H9 (cell line): ENCODE results near the gene GJB4. TPM values are rescaled to one million over a fixed set of nuclear protein-coding genes. Genes with fewer than 3 reads are reported as not detected.

Experiments
- DNase-seq: peaks from one replicate; pipeline ENCODE4 v3.0.0-alpha.2; 2017
- H2AFZ ChIP-seq: one replicate; pipeline ENCODE4 v1.6.1; 2013; ENCODE audit warnings: mild to moderate bottlenecking, low read length, control low read depth, moderate library complexity
- H2AK5ac ChIP-seq: 2 replicates; pipeline ENCODE4 v1.6.1; 2013; ENCODE audit warnings: low read length, control low read depth, mixed read lengths; ENCODE audit not compliant: insufficient read length
- H2BK120ac ChIP-seq: one replicate; pipeline ENCODE4 v1.6.1; 2013; ENCODE audit warnings: low read depth, mild to moderate bottlenecking, low read length, control low read depth, inconsistent platforms; ENCODE audit not compliant: poor library complexity, severe bottlenecking
- H2BK12ac ChIP-seq: 2 replicates; pipeline ENCODE4 v1.6.1; 2013; ENCODE audit warnings: low read length, control low read depth, mixed read lengths, low read depth; ENCODE audit not compliant: insufficient read length
- H2BK15ac ChIP-seq: 2 replicates; pipeline ENCODE4 v1.6.1; 2013; ENCODE audit warnings: low read depth, low read length, control low read depth
- H2BK20ac ChIP-seq: one replicate; pipeline ENCODE4 v1.6.1; 2013; ENCODE audit warnings: low read depth, mild to moderate bottlenecking, low read length, control low read depth, inconsistent platforms; ENCODE audit not compliant: poor library complexity, severe bottlenecking
- H2BK5ac ChIP-seq: 2 replicates; pipeline ENCODE4 v1.6.1; 2013; ENCODE audit warnings: low read length, control low read depth, mixed read lengths; ENCODE audit not compliant: insufficient read length
- H3K14ac ChIP-seq: 2 replicates; pipeline ENCODE4 v1.6.1; 2013; ENCODE audit warnings: low read length, control low read depth; ENCODE audit not compliant: insufficient read depth
- H3K18ac ChIP-seq: 2 replicates; pipeline ENCODE4 v1.6.1; 2013; ENCODE audit warnings: low read depth, mild to moderate bottlenecking, mixed read lengths, low read length, control low read depth; ENCODE audit not compliant: insufficient read length
- H3K23ac ChIP-seq: 2 replicates; pipeline ENCODE4 v1.6.1; 2013; ENCODE audit warnings: low read length, control low read depth, mixed read lengths, low read depth; ENCODE audit not compliant: insufficient read length
- H3K23me2 ChIP-seq: 2 replicates; pipeline ENCODE4 v1.6.1; 2013; ENCODE audit warnings: low read depth, mild to moderate bottlenecking, mixed read lengths, low read length, control low read depth; ENCODE audit not compliant: insufficient read length, poor library complexity, severe bottlenecking
- H3K27ac ChIP-seq: 2 replicates; pipeline ENCODE4 v1.5.1; 2013; ENCODE audit warnings: low read length, control low read depth, mixed read lengths, low read depth; ENCODE audit not compliant: insufficient read length
- H3K27me3 ChIP-seq: 2 replicates; pipeline ENCODE4 v1.6.1; 2013; ENCODE audit warnings: low read length, control low read depth, inconsistent platforms; ENCODE audit not compliant: insufficient read depth
- H3K4ac ChIP-seq: 2 replicates; pipeline ENCODE4 v1.6.1; 2013; ENCODE audit warnings: low read depth, mild to moderate bottlenecking, control low read depth, inconsistent platforms, low read length, moderate library complexity
- H3K4me1 ChIP-seq: 2 replicates; pipeline ENCODE4 v1.6.1; 2013; ENCODE audit warnings: low read length, control low read depth, inconsistent platforms; ENCODE audit not compliant: insufficient read depth
- H3K4me2 ChIP-seq: 2 replicates; pipeline ENCODE4 v1.6.1; 2013; ENCODE audit warnings: low read length, control low read depth, mixed read lengths; ENCODE audit not compliant: insufficient read length, insufficient read depth
- H3K56ac ChIP-seq: 2 replicates; pipeline ENCODE4 v1.6.1; 2013; ENCODE audit warnings: low read depth, mild to moderate bottlenecking, mixed read lengths, low read length, control low read depth; ENCODE audit not compliant: insufficient read length
- H3K79me1 ChIP-seq: 2 replicates; pipeline ENCODE4 v1.6.1; 2013; ENCODE audit warnings: low read depth, mild to moderate bottlenecking, moderate library complexity, low read length, control low read depth, inconsistent platforms; ENCODE audit not compliant: insufficient read depth, poor library complexity, severe bottlenecking
- H3K79me2 ChIP-seq: 2 replicates; pipeline ENCODE4 v1.6.1; 2013; ENCODE audit warnings: low read length, control low read depth, inconsistent platforms; ENCODE audit not compliant: insufficient read depth
- H3K9ac ChIP-seq: 2 replicates; pipeline ENCODE4 v1.6.1; 2013; ENCODE audit warnings: low read length, control low read depth, mixed read lengths; ENCODE audit not compliant: insufficient read length; ENCODE audit errors: extremely low read depth
- H3K9me3 ChIP-seq: one replicate; pipeline ENCODE4 v1.6.1; 2013; ENCODE audit warnings: low read depth, low read length, inconsistent platforms; ENCODE audit not compliant: control insufficient read depth
- H3T11ph ChIP-seq: one replicate; pipeline ENCODE4 v1.6.1; 2013; ENCODE audit warnings: mild to moderate bottlenecking, low read length, control low read depth, inconsistent platforms
- H4K20me1 ChIP-seq: one replicate; pipeline ENCODE4 v1.6.1; 2013; ENCODE audit not compliant: control insufficient read depth, insufficient read length, insufficient read depth
- H4K5ac ChIP-seq: 2 replicates; pipeline ENCODE4 v1.6.1; 2013; ENCODE audit warnings: low read depth, mild to moderate bottlenecking, mixed read lengths, low read length, control low read depth; ENCODE audit not compliant: insufficient read length
- H4K8ac ChIP-seq: replicated peaks from 2 replicates; pipeline ENCODE4 v1.6.1; 2013; ENCODE audit warnings: low read length, control low read depth, mixed read lengths, low read depth; ENCODE audit not compliant: insufficient read length
- H4K91ac ChIP-seq: 2 replicates; pipeline ENCODE4 v1.6.1; 2013; ENCODE audit warnings: low read depth, mild to moderate bottlenecking, moderate library complexity, mixed read lengths, low read length, control low read depth; ENCODE audit not compliant: insufficient read length
- H3K27ac Mint-ChIP-seq, 3 experiments: 2 replicates in 2 of 3; 3 replicates in 1 of 3; pipeline ENCODE4 v1.8.0; 2020 to 2021; ENCODE audit warnings: mixed read lengths in 3 of 3, mild to moderate bottlenecking in 1 of 3, moderate library complexity in 1 of 3
- H3K27me3 Mint-ChIP-seq: 2 replicates; pipeline ENCODE4 v1.8.0; 2021; ENCODE audit warnings: low read depth, mild to moderate bottlenecking, moderate library complexity, mixed read lengths
- H3K36me3 Mint-ChIP-seq, 3 experiments: 2 replicates in 2 of 3; 3 replicates in 1 of 3; pipeline ENCODE4 v1.8.0; 2020 to 2021; ENCODE audit warnings: low read depth in 3 of 3, mixed read lengths in 3 of 3; ENCODE audit not compliant: insufficient read depth in 1 of 3
- H3K4me1 Mint-ChIP-seq, 2 experiments: 2 replicates each; pipeline ENCODE4 v1.8.0; 2020; ENCODE audit warnings: mixed read lengths in 2 of 2
- H3K4me3 Mint-ChIP-seq, 2 experiments: 2 replicates in 1 of 2; 3 replicates in 1 of 2; pipeline ENCODE4 v1.8.0; 2020 to 2021; ENCODE audit warnings: mild to moderate bottlenecking in 2 of 2, mixed read lengths in 2 of 2, moderate library complexity in 1 of 2
- H3K9me3 Mint-ChIP-seq, 2 experiments: 2 replicates in 1 of 2; 3 replicates in 1 of 2; pipeline ENCODE4 v1.8.0; 2020; ENCODE audit warnings: mild to moderate bottlenecking in 2 of 2, mixed read lengths in 2 of 2, moderate library complexity in 1 of 2
- CTCF ChIP-seq: fragments of 200-600 bp; sonication (generic); conservative IDR thresholded peaks from 3 replicates; pipeline ENCODE4 v1.8.0; 2021; ENCODE audit warnings: antibody characterized with exemption, mild to moderate bottlenecking
- WGBS: extraction: QIAGEN DNeasy Blood & Tissue Kit; methylation state at CpG from one replicate; pipeline ENCODE4 v1.1.7; 2013; ENCODE audit warnings: missing lambda C conversion rate, low lambda C conversion rate, mixed read lengths; ENCODE audit not compliant: insufficient read length; ENCODE audit errors: extremely low coverage; 5-methylcytosine and 5-hydroxymethylcytosine counted together
- long read RNA-seq: library from polyadenylated mRNA; unstranded; transcript quantifications from one replicate; pipeline ENCODE4 v2.0.0, GENCODE V29; 2020
- total RNA-seq: library from RNA; stranded (reverse); gene quantifications from 2 replicates; pipeline ENCODE4 v1.2.1, GENCODE V29; 2021

GJB4 gene
- total RNA-seq, result not detected in 2 replicates
- long read RNA-seq, partial matches to known transcripts, result 0 of 2 reads
- long read RNA-seq, other reads (novel, unspliced or antisense), result 1 of 2 reads

- Histone ChIP-seq H4K5ac (no peak within 1 kb of the TSS), H2BK20ac (no peak within 1 kb of the TSS), H3K18ac (no peak within 1 kb of the TSS), H2BK12ac (no peak within 1 kb of the TSS), H4K8ac (no peak within 1 kb of the TSS), H2BK5ac (no peak within 1 kb of the TSS), H3K9ac (no peak within 1 kb of the TSS), H3K56ac (no peak within 1 kb of the TSS), H3K14ac (no peak within 1 kb of the TSS), H2AK5ac (no peak within 1 kb of the TSS), H3K4me2 (peak within 1 kb of the TSS; percentile 10), H3T11ph (no peak within 1 kb of the TSS), H2BK120ac (no peak within 1 kb of the TSS), H3K23ac (no peak within 1 kb of the TSS), H3K23me2 (no peaks in the 10 kb centered on the region), H2BK15ac (no peak within 1 kb of the TSS), H4K91ac (no peak within 1 kb of the TSS), H3K79me1 (no peaks in the 10 kb centered on the region), H3K27ac (no peak within 1 kb of the TSS), H3K9me3 (no peaks in the 10 kb centered on the region), H3K4me1 (peaks cover 6% of the 10 kb centered on the region; the same call in 1 of the 2 replicates), H2AFZ (no peak within 1 kb of the TSS), H3K79me2 (no peaks in the 10 kb centered on the region), H4K20me1 (no peaks in the 10 kb centered on the region), H3K4ac (no peak within 1 kb of the TSS), H3K27me3 (no peaks in the 10 kb centered on the region)
- no peaks in the 10 kb centered on the region; a peak in 1 of 5 replicates for H3K9me3 Mint-ChIP-seq
- H3K27ac Mint-ChIP-seq, result 0 out of 7 replicates have a peak within 1 kb of the TSS, but pooled peaks of 1 of the 3 experiments have one; percentile 12
- peak; percentile 71 for DNase-seq
- H3K4me3 Mint-ChIP-seq, result no peak within 1 kb of the TSS
- no peaks in the 10 kb centered on the region; a peak in 1 of 7 replicates for H3K36me3 Mint-ChIP-seq
- WGBS, result no CpG with 5 or more reads among the region's 10 CpGs
- H3K27me3 Mint-ChIP-seq, result peaks cover 6% of the 10 kb centered on the region
- peak; percentile 39; the same call in 2 of the 3 replicates for TF ChIP-seq CTCF
- H3K4me1 Mint-ChIP-seq, result peaks cover 25 to 27% of the 10 kb centered on the region in 2 experiments
These were observed at the start of gene GJB4 for GRCh38 chr1:34759503-34760357. Gene GJB4 (plus strand): TSS chr1:34759740. CDS start chr1:34761255, 1,515 bp downstream.
